ENCODE results near the gene ITIH3. TPM values are rescaled to one million over a fixed set of nuclear protein-coding genes. Genes with fewer than 3 reads are reported as not detected.

ITIH3 gene
- total and polyA plus RNA-seq, 4 donors, result 507 to 1,326 (median 909) TPM

GRCh38 chr3:52779011-52779836 lies 15.4 kb upstream of the ITIH3 start:
- Histone ChIP-seq H3K36me3 (ENCODE audit: control insufficient read depth in 4 of 4, insufficient read depth in 3 of 4, low read depth in 1 of 4, low read length in 3 of 4) (peaks cover 9 to 31% (median 17%) of the 10 kb centered on the region in 4 donors), H3K27me3 (ENCODE audit: control insufficient read depth in 4 of 4, insufficient read depth in 4 of 4, low read length in 3 of 4) (no peaks in the 10 kb centered on the region), H3K4me3 (ENCODE audit: low read depth in 1 of 3, low read length in 3 of 3) (peak overlapping the region; percentile 49 to 86 (median 73)), H3K27ac (ENCODE audit: low read depth in 1 of 2, low read length in 2 of 2) (peak overlapping the region; percentile 92 to 99), H3K9me3 (ENCODE audit: control insufficient read depth in 4 of 4, low read length in 3 of 4) (no peaks in the 10 kb centered on the region), H3K4me1 (ENCODE audit: control insufficient read depth in 4 of 4, insufficient read depth in 4 of 4, low read length in 3 of 4) (peaks cover 12 to 81% (median 65%) of the 10 kb centered on the region in 4 donors), H3K9ac (ENCODE audit: low read depth in 1 of 2, low read length in 2 of 2) (peak overlapping the region; percentile 76 to 83)
- WGBS, result 36% methylated on average over 11 of the region's 11 CpGs
- no peak for DNase-seq (ENCODE audit: low spot score)
- TF ChIP-seq NR2F2 (IDR thresholded peaks at IDR 0.05) (no peak), HNF4G (IDR thresholded peaks at IDR 0.05) (no peak), RXRA (IDR thresholded peaks at IDR 0.05) (peak; percentile 25 to 30), JUND (IDR thresholded peaks at IDR 0.05) (no peak)

- H3K36me3 ChIP-seq (ENCODE audit: control insufficient read depth in 4 of 4, insufficient read depth in 3 of 4, low read depth in 1 of 4, low read length in 3 of 4), result peaks cover 11 to 31% (median 17%) of the 10 kb centered on the region in 4 donors
- no peak for DNase-seq (ENCODE audit: low spot score)
- peak overlapping the region; percentile 92 to 99 for H3K27ac ChIP-seq (ENCODE audit: low read depth in 1 of 2, low read length in 2 of 2)
- H3K4me1 ChIP-seq (ENCODE audit: control insufficient read depth in 4 of 4, insufficient read depth in 4 of 4, low read length in 3 of 4), result peaks cover 10 to 80% (median 63%) of the 10 kb centered on the region in 4 donors
- H3K9ac ChIP-seq (ENCODE audit: low read depth in 1 of 2, low read length in 2 of 2), result peak overlapping the region; percentile 76 to 83
- no peaks in the 10 kb centered on the region for H3K9me3 ChIP-seq (ENCODE audit: control insufficient read depth in 4 of 4, low read length in 3 of 4)
- TF ChIP-seq NR2F2 (IDR thresholded peaks at IDR 0.05) (no peak), EGR1 (IDR thresholded peaks at IDR 0.05; ENCODE audit: low read depth in 2 of 2) (no peak), YY1 (IDR thresholded peaks at IDR 0.05) (no peak), ATF3 (IDR thresholded peaks at IDR 0.05) (no peak), RXRA (IDR thresholded peaks at IDR 0.05) (no peak), ZBTB33 (IDR thresholded peaks at IDR 0.05) (no peak), GABPA (IDR thresholded peaks at IDR 0.05 in 1 of 2, conservative IDR thresholded peaks at IDR 0.05 in 1 of 2) (no peak)
- H3K27me3 ChIP-seq (ENCODE audit: control insufficient read depth in 4 of 4, insufficient read depth in 4 of 4, low read length in 3 of 4), result no peaks in the 10 kb centered on the region
- peak overlapping the region; percentile 49 to 86 (median 73) for H3K4me3 ChIP-seq (ENCODE audit: low read depth in 1 of 3, low read length in 3 of 3)
- WGBS, result 63% methylated on average over 8 of the region's 8 CpGs
Measured at GRCh38 chr3:52779837-52780585, 14.6 kb upstream of the ITIH3 start.

- Histone ChIP-seq H3K36me3 (ENCODE audit: control insufficient read depth in 4 of 4, insufficient read depth in 3 of 4, low read depth in 1 of 4, low read length in 3 of 4) (peaks cover 11 to 44% (median 25%) of the 10 kb centered on the region in 4 donors), H3K27ac (ENCODE audit: low read depth in 1 of 2, low read length in 2 of 2) (peak overlapping the region; percentile 27 to 32), H3K9me3 (ENCODE audit: control insufficient read depth in 4 of 4, low read length in 3 of 4) (no peaks in the 10 kb centered on the region), H3K4me3 (ENCODE audit: low read depth in 1 of 3, low read length in 3 of 3) (no peak overlapping the region), H3K27me3 (ENCODE audit: control insufficient read depth in 4 of 4, insufficient read depth in 4 of 4, low read length in 3 of 4) (no peaks in the 10 kb centered on the region), H3K4me1 (ENCODE audit: control insufficient read depth in 4 of 4, insufficient read depth in 4 of 4, low read length in 3 of 4) (peaks cover 17 to 80% (median 67%) of the 10 kb centered on the region in 4 donors), H3K9ac (ENCODE audit: low read depth in 1 of 2, low read length in 2 of 2) (no peak overlapping the region)
- TF ChIP-seq YY1 (IDR thresholded peaks at IDR 0.05), result no peak
- no peak for TF ChIP-seq RAD21 (IDR thresholded peaks at IDR 0.05)
- no peak for TF ChIP-seq EGR1 (IDR thresholded peaks at IDR 0.05; ENCODE audit: low read depth in 2 of 2)
- TF ChIP-seq RXRA (IDR thresholded peaks at IDR 0.05), result no peak
- no peak for TF ChIP-seq SP1 (IDR thresholded peaks at IDR 0.05)
- TF ChIP-seq ATF3 (IDR thresholded peaks at IDR 0.05), result no peak
- TF ChIP-seq CTCF (IDR thresholded peaks at IDR 0.05; ENCODE audit: low read depth, low read length, missing input control), result no peak
- no peak for TF ChIP-seq HNF4G (IDR thresholded peaks at IDR 0.05)
- no peak for TF ChIP-seq FOXA2 (IDR thresholded peaks at IDR 0.05)
- TF ChIP-seq REST (IDR thresholded peaks at IDR 0.05), result no peak
- WGBS, result 34% methylated on average over 13 of the region's 13 CpGs
- DNase-seq (ENCODE audit: low spot score), result peak; percentile 37
Measured at GRCh38 chr3:52781741-52782140, 12.9 kb upstream of the ITIH3 start.
